CD4-positive, alpha-beta T cell treated with Interleukin-4 for 4 hours (primary cell): ENCODE measurements around the gene C1QL1.

Experiments used
- DNase-seq: peaks from one replicate; pipeline ENCODE4 v3.0.0-alpha.2; 2020

C1QL1 gene

GRCh38 chr17:44928136-44928535, 40.0 kb downstream of the C1QL1 start:
- DNase-seq = no peak

DNA sequence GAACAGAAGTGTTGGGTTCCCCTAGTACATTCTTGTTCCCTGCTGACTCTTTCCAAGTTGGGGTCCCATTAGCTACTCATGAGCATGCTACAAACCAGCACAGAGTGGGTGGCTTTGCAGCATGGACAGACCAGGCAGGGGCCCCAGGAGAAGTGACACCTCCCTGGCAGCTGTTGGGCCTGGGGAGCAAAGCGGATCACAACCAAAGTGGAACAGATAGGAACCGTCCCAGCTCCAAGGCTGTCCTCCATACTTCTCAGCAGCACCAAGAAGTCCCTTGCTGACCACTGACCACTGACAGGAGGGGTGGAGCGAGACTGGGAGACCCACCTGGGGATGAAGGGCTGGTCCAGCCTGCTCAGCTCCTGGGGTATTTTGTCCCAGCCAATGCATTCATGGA, 40.4 kb downstream of the C1QL1 start:
- DNase-seq = no peak

GRCh38 chr17:44926821-44927525, 41.1 kb downstream of the C1QL1 start:
- no peak for DNase-seq

DNA sequence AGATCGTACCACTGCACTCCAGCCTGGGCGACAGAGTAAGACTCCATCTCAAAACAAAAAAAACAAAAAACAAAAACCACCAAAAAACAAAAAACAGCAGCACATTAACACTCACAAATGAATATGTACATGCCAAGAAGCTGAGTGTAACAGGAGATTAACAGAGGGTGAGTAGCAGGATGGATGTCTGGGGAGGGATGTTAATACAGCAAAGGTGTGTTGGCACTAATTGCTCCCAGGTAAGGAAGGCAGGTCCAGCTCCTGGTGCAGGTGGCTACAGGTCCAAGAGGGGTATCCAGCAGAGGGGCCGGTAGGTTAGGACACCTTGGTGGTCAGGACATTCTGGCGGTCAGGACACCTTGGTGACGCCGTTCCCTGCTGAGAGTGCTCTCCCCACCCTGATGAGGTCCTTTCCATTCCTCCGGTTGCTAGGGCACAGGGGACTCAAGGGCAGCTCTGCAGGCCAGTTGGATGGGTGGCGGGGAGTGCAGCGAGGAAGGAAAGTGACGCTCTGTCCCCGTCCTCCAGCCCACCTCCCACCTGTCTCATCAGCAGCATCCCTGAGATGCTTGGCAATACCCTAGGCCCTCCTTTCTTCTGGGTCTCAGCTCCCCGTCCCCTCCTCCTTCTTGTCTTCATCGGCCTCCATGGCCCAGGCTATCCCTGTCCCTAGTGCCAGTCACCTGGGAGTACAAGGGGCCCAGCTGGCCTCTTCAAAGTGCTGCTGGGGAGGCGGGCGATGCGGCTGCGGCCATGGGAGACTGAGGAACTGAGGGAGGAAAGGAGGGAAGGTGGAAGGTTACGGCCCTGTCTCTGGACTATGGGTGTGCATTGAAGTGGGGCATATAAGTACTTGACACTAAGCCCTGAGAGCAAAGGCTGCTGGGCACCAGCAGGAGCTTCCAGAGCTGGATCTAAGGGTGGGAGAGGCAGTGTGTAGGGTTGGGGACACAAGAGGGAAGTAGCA, 42.1 kb downstream of the C1QL1 start:
- no peak for DNase-seq

GRCh38 chr17:44924107-44924544, 44.0 kb downstream of the C1QL1 start:
- no peak for DNase-seq

- no peak for DNase-seq
Observed at GRCh38 chr17:44922746-44923470, 45.2 kb downstream of the C1QL1 start.

GRCh38 chr17:44922136-44922535, 46.0 kb downstream of the C1QL1 start:
- DNase-seq = no peak

GRCh38 chr17:44921122-44921882, 46.8 kb downstream of the C1QL1 start:
- no peak for DNase-seq

DNA sequence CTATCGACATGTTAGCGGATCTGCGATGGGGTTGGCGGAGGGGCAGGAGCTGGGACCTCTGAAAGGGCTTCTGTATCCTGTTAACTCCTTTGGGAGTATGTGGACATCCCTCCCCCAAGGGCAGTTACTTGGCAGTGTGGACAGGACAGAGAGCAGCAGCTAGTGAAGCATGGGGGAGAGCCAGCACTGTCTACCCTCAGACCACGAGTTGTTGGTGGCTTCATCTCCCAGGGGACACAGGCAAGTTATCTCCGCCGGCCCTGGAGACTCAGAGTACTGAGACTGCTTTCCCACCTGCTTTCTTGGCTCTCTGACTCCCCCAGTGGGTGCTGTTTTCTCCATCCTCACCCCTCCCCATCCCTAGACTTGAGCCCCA, 47.5 kb downstream of the C1QL1 start:
- no peak for DNase-seq

DNA sequence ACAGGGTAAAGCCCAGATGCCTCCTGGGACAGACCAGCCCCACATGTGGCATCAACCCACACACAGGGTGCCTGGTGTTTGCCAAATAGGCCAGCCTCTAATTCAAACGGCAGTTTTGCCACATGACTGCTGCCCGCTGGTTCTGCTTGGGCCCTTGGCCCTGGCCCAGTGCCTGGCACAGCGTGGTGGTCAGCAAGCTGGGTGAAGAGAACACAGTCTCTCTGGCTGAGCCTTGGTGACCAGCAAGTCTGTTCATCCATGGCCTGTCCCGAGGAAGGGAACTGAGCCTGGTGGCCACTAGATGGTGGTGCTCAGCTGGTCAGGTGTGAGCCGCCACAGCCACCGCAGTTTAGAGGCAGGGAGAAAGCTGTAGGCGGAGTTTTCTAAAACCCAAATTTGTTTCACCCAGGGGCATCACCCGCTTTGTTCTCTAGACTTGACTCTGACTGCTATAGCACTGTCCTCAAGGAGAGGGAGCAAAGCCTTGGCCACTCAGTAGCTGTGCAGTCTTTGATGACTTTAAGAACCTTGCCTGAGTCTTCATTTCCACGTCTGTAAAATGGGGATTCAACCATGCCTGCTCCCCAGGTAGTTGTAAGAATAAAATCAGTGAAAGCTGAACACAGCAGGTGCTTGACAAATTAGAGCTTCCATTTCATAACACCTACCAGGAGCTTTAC, 48.1 kb downstream of the C1QL1 start:
- peak; percentile 57 for DNase-seq

- no peak for DNase-seq
Observed at GRCh38 chr17:44919411-44919810, 48.7 kb downstream of the C1QL1 start.

DNA sequence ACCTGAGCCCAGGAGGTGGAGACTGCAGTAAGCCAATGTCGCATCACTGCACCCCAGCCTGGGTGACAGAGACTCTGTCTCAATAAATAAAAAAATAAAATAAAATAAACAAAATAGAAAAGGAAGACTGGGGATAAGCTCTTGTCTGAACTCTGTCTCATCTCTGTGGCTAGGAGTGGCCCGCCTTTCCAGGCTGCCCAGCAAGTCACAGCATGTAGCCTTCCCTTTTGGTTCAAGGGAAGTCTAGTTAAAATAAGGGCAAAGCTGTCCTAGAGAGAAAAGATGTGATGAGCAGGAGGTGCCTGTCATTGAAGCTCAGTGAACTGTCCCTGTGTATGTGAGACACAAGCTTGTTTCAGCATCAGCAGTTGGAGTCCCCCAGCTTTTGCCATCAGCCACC, 50.1 kb downstream of the C1QL1 start:
- DNase-seq = no peak

DNA sequence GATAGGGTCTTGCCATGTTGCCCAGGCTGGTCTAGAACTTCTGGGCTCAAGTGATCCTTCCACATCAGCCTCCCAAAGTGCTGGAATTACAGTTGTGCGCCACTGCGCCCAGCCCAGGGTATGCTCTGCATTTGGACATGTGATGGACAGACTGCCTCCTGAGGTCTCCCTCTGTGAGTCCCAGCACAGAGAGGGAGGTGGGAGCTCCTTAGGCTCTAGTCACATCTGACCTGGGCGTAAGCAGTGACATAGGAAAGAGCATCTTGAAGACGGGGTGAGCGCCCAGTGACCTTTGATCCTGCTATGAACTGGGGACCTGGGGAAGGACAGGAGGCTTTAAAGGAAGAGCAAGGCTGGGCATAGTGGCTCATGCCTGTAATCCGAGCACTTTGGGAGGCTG, 50.6 kb downstream of the C1QL1 start:
- no peak for DNase-seq

GRCh38 chr17:44916781-44917241, 51.3 kb downstream of the C1QL1 start:
- DNase-seq = no peak

DNA sequence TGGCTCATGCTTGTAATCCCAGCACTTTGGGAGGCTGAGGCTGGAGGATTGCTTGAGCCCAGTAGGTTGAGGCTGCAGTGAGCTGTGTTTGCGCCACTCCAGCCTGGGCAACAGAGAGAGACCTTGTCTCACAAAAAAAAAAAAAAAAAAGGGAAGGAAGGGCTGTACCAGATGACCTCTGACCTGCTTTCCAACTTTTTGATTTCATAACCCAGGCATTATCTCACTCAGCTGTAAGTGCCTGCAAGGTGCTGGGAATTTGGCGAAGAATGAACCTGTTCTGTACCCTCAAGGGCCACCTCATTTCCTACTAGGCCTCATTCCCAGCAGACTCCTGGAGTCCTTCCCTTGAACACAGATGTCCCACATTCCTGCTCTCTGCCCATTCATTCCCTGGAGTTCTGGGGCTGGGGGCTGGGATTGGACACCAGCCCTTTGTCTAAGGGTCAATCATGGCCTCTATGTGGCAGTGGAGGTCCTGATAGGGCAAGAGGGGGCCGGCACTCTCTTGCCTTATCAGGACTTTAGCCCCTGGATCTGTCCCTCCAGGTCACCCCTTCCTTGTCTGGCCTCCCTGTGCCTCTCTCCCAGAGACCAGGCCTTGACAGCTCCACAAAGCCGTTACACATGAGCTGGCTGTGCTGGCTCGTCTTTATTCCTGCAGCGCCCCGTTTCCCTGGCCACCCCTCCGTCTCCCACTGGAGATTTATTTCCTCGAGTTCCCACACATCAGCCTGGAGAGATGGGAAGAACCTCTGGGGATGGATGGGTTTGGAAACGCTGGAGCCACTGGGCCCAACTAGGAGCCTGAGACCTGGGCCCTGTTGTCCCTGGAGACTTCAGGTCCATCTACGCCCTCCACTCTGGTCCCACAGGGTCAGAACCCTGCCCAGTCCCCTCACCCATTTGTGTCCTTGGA, 52.0 kb downstream of the C1QL1 start:
- DNase-seq = no peak

GRCh38 chr17:44915321-44915726, 52.8 kb downstream of the C1QL1 start, which contains the start of gene GFAP:
Gene GFAP, minus strand, starts transcription at chr17:44915500. Its CDS starts 14 bp downstream, at chr17:44915486.
- DNase-seq = no peak

DNA sequence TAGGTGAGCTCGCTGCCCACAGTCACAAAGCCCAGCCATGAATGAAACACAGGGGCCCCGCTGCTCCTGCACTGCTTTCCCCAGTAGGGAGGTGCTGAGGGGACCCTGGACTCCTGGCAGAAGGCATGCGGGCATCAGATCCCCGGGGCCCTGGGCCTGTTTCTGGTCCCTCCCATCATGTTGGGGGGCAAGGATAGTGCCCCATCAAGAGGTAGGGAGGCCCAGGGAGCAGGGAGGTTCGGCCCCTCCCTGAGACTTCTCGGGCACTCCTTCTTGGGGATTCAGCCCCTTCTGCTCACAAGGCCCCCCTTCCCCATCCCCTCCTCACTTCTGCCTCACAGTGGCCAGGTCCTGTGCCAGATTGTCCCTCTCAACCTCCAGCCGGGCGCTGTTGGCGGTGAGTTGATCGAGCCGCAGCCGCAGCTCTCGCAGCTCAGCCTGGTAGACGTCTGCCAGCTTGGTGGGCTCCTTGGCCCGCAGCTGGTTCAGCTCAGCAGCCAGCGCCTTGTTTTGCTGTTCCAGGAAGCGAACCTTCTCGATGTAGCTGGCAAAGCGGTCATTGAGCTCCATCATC, 53.3 kb downstream of the C1QL1 start:
- no peak for DNase-seq

- no peak for DNase-seq
Observed at GRCh38 chr17:44914148-44914547, 54.0 kb downstream of the C1QL1 start.

- no peak for DNase-seq
Observed at GRCh38 chr17:44913676-44914075, 54.4 kb downstream of the C1QL1 start.
